CD14-positive monocyte (primary cell): Measurements from ENCODE around the gene RELL1. TPM values are rescaled to one million over a fixed set of nuclear protein-coding genes. Genes with fewer than 3 reads are reported as not detected.
A peak's percentile ranks its signal among the peaks of the same experiment; 100 is the strongest.

ENCODE experiments used
- DNase-seq, 3 donors: peaks; one replicate each; pipeline ENCODE4 v3.0.0-alpha.2; 2011 to 2022
- H2AFZ ChIP-seq: 2 replicates; pipeline ENCODE4 v1.6.0; 2012; ENCODE audit warnings: mild to moderate bottlenecking, low read depth, low read length, inconsistent platforms; ENCODE audit not compliant: insufficient read depth, poor library complexity, severe bottlenecking
- H3K27ac ChIP-seq, 2 donors: 1 replicate in 1 of 2; 2 replicates in 1 of 2; pipeline ENCODE4 v1.5.1; 2012 to 2013; ENCODE audit warnings: low read length in 2 of 2, control low read depth in 1 of 2, inconsistent platforms in 1 of 2, low read depth in 1 of 2, mild to moderate bottlenecking in 1 of 2
- H3K27me3 ChIP-seq, 2 donors: one replicate each; pipeline versions ENCODE4 v1.6.0 to v1.6.1; 2011 to 2013; ENCODE audit warnings: low read length in 2 of 2; ENCODE audit not compliant: control insufficient read depth in 2 of 2, insufficient read depth in 2 of 2
- H3K36me3 ChIP-seq, 2 donors: replicated peaks in 1 of 2; 1 replicate in 1 of 2; 2 replicates in 1 of 2; pipeline versions ENCODE4 v1.5.1 to v1.6.1; 2012 to 2013; ENCODE audit warnings: low read length in 2 of 2, control low read depth in 1 of 2, inconsistent platforms in 1 of 2, mild to moderate bottlenecking in 1 of 2; ENCODE audit not compliant: insufficient read depth in 2 of 2, control insufficient read depth in 1 of 2
- H3K4me1 ChIP-seq, 2 donors: 1 replicate in 1 of 2; 2 replicates in 1 of 2; pipeline versions ENCODE4 v1.5.1 to v1.6.1; 2012 to 2013; ENCODE audit warnings: low read length in 2 of 2, control low read depth in 1 of 2, inconsistent platforms in 1 of 2, mild to moderate bottlenecking in 1 of 2, moderate library complexity in 1 of 2; ENCODE audit not compliant: insufficient read depth in 2 of 2, control insufficient read depth in 1 of 2
- H3K4me2 ChIP-seq: replicated peaks from 2 replicates; pipeline ENCODE3; 2012; ENCODE audit warnings: low read length, moderate library complexity, mild to moderate bottlenecking; ENCODE audit not compliant: poor library complexity, severe bottlenecking; ENCODE audit errors: extremely low read depth
- H3K4me3 ChIP-seq, 3 experiments: fragments of 200-600 bp in 1 of 3; sonication (generic) in 1 of 3; replicated peaks in 1 of 3; 1 replicate in 2 of 3; 2 replicates in 1 of 3; pipeline ENCODE4 v1.5.1; 2011 to 2013; ENCODE audit warnings: low read length in 3 of 3, mild to moderate bottlenecking in 3 of 3, control low read depth in 2 of 3, low read depth in 2 of 3, inconsistent platforms in 1 of 3, moderate library complexity in 1 of 3
- H3K79me2 ChIP-seq: 2 replicates; pipeline ENCODE4 v1.6.0; 2012; ENCODE audit warnings: mild to moderate bottlenecking, control low read depth, inconsistent platforms, low read length, moderate library complexity; ENCODE audit not compliant: insufficient read depth
- H3K9ac ChIP-seq: 2 replicates; pipeline ENCODE4 v1.6.0; 2017; ENCODE audit warnings: low read length, mild to moderate bottlenecking; ENCODE audit not compliant: insufficient read depth, poor library complexity, severe bottlenecking
- H3K9me3 ChIP-seq, 2 donors: replicated peaks in 1 of 2; 1 replicate in 1 of 2; 2 replicates in 1 of 2; pipeline versions ENCODE4 v1.5.1 to v1.6.1; 2012 to 2013; ENCODE audit warnings: low read length in 2 of 2, control low read depth in 1 of 2; ENCODE audit not compliant: control insufficient read depth in 1 of 2, insufficient read depth in 1 of 2
- H4K20me1 ChIP-seq: 2 replicates; pipeline ENCODE4 v1.6.0; 2012; ENCODE audit warnings: mild to moderate bottlenecking, low read length, control low read depth, moderate library complexity; ENCODE audit not compliant: insufficient read depth
- H3K27ac Mint-ChIP-seq, 7 donors: one replicate each; pipeline ENCODE4 v1.8.0; 2020; ENCODE audit warnings: mild to moderate bottlenecking in 7 of 7, mixed read lengths in 7 of 7, moderate library complexity in 6 of 7, inconsistent platforms in 2 of 7
- H3K27me3 Mint-ChIP-seq, 3 donors: one replicate each; pipeline ENCODE4 v1.8.0; 2021 to 2022; ENCODE audit warnings: low read depth in 3 of 3, mild to moderate bottlenecking in 3 of 3, mixed read lengths in 3 of 3, moderate library complexity in 3 of 3, inconsistent platforms in 1 of 3
- H3K36me3 Mint-ChIP-seq, 2 donors: one replicate each; pipeline ENCODE4 v1.8.0; 2020; ENCODE audit warnings: mixed read lengths in 2 of 2, inconsistent platforms in 1 of 2, mild to moderate bottlenecking in 1 of 2
- H3K4me1 Mint-ChIP-seq: one replicate; pipeline ENCODE4 v1.8.0; 2020; ENCODE audit warnings: mild to moderate bottlenecking, mixed read lengths
- H3K4me3 Mint-ChIP-seq, 2 donors: one replicate each; pipeline ENCODE4 v1.8.0; 2020; ENCODE audit warnings: mild to moderate bottlenecking in 2 of 2, mixed read lengths in 2 of 2, moderate library complexity in 1 of 2
- H3K9me3 Mint-ChIP-seq, 7 donors: one replicate each; pipeline ENCODE4 v1.8.0; 2020 to 2022; ENCODE audit warnings: mixed read lengths in 7 of 7, mild to moderate bottlenecking in 6 of 7, moderate library complexity in 6 of 7, inconsistent platforms in 2 of 7
- WGBS: methylation state at CpG from one replicate; pipeline ENCODE4 v1.1.5; 2013; ENCODE audit warnings: missing lambda C conversion rate; ENCODE audit not compliant: insufficient coverage; 5-methylcytosine and 5-hydroxymethylcytosine counted together
- intact Hi-C, 2 donors: fragments of 100-400 bp; cut with micrococcal nuclease; formaldehyde crosslinking; loops; one replicate each; pipeline versions ENCODE4 v1.15.0 to v1.15.1; 2023
- polyA plus RNA-seq, 3 donors: library from polyadenylated mRNA; depleted of rRNA in 1 of 3; unstranded in 2 of 3; stranded (reverse) in 1 of 3; fragments of 300-500 nt in 2 of 3; fragments of >200 nt in 1 of 3; fragmentation: Illumina TruSeq in 2 of 3; gene quantifications; 1 replicate in 2 of 3; 2 replicates in 1 of 3; pipeline ENCODE4 v1.2.3, GENCODE V29; 2012 to 2021
- TF ChIP-seq, protein P1 (sequence below): fragments of 200-600 bp; IDR thresholded peaks from one replicate; pipeline ENCODE4 v1.8.0; 2022; ENCODE audit warnings: antibody characterized with exemption, mild to moderate bottlenecking

RELL1 gene
- polyA plus RNA-seq, 3 donors, result 13.3 to 30.2 (median 16.2) TPM

DNA sequence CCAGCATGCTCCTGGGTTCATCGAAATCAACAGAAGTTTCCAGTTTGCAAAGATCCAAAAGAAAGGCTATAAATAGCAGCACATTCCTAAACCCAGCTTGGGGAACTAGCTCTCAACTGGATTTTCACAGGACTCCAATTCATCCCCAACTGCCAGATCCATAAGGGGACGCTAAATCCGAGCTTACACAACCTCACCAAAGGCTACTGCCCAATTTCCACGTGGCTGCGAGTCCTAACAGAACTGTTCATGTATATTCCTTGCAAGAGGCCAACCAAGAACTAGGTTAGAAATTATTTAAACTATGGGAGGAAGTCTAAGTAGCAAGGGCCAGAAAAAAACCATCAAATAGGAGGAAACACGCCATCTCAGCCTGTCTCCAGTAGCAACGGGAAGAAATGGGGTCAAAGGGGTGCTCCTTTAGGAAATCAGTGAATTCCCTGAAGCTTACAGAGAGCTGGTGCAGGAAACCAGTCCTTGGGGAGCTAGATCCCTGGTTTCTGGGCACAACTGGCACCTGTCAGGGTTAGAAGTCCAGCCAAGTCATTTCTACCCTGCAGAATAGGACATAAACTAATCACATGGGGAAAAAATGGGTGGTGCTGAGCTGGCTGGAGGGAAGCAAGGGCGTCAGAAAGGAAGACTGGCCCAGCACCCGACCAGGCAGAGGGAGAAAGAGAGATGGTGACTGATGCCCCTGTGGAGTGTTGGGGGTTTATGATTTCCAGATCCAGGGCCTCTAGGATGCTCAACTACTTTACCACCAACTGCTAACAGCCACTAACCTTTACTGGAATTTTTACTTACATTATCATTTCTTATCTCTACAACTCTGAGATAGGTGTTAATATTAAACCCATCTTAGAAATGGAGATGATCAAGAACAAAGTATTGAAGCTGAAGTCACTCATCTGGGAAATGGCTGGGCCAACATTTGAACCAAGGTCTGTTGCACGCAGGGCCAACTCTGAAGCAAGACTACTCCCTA is 20.5 kb downstream of the RELL1 start:
- H3K36me3 Mint-ChIP-seq, result peaks cover 0 to 14% of the 10 kb centered on the region in 2 donors
- Histone ChIP-seq H3K4me2 (no peak overlapping the region), H4K20me1 (peaks cover 79% of the 10 kb centered on the region), H2AFZ (no peak overlapping the region), H3K4me3 (no peak overlapping the region), H3K9me3 (no peaks in the 10 kb centered on the region), H3K79me2 (peaks cover 80% of the 10 kb centered on the region), H3K36me3 (peaks cover 3 to 7% of the 10 kb centered on the region in 2 donors), H3K4me1 (peaks cover 20 to 27% of the 10 kb centered on the region in 2 donors), H3K27ac (peak overlapping the region in 1 of 2 donors; percentile 59), H3K9ac (no peak overlapping the region), H3K27me3 (no peaks in the 10 kb centered on the region)
- TF ChIP-seq, protein P1, sequence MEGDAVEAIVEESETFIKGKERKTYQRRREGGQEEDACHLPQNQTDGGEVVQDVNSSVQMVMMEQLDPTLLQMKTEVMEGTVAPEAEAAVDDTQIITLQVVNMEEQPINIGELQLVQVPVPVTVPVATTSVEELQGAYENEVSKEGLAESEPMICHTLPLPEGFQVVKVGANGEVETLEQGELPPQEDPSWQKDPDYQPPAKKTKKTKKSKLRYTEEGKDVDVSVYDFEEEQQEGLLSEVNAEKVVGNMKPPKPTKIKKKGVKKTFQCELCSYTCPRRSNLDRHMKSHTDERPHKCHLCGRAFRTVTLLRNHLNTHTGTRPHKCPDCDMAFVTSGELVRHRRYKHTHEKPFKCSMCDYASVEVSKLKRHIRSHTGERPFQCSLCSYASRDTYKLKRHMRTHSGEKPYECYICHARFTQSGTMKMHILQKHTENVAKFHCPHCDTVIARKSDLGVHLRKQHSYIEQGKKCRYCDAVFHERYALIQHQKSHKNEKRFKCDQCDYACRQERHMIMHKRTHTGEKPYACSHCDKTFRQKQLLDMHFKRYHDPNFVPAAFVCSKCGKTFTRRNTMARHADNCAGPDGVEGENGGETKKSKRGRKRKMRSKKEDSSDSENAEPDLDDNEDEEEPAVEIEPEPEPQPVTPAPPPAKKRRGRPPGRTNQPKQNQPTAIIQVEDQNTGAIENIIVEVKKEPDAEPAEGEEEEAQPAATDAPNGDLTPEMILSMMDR, result no peak
- intact Hi-C loops, result no loop called here
- peak overlapping the region in 5 of 7 donors; percentile 7 to 80 (median 54) for H3K27ac Mint-ChIP-seq
- H3K4me1 Mint-ChIP-seq, result peaks cover 39% of the 10 kb centered on the region
- DNase-seq, result no peak
- H3K4me3 Mint-ChIP-seq, result no peak overlapping the region
- no peaks in the 10 kb centered on the region for H3K9me3 Mint-ChIP-seq
- H3K27me3 Mint-ChIP-seq, result no peaks in the 10 kb centered on the region
- WGBS, result 97% methylated on average over 4 of the region's 10 CpGs

DNA sequence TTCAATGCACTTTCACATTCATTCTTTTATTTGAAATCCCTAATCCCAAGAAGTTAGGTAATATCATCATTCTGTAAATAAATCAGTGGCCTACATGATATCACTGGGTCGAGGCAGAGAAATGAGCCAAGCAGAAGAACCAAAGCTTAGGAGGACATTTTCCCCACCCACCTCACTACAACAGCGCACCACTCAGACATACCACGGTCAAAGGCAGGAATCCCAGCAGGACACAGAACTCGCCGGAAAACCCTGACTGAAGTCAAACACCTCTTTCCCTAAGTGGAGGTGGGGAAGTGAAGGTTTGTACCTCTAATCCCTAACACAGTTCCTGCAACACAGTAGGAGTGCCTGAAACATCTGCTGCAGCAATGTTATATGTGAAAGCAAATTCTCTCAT is 21.5 kb downstream of the RELL1 start:
- Histone ChIP-seq H3K4me3 (no peak overlapping the region), H3K9ac (no peak overlapping the region), H3K36me3 (peaks cover 3 to 7% of the 10 kb centered on the region in 2 donors), H3K4me1 (peaks cover 20 to 27% of the 10 kb centered on the region in 2 donors), H3K9me3 (no peaks in the 10 kb centered on the region), H2AFZ (no peak overlapping the region), H4K20me1 (peaks cover 82% of the 10 kb centered on the region), H3K27ac (peak overlapping the region in 1 of 2 donors; percentile 59), H3K79me2 (peaks cover 82% of the 10 kb centered on the region), H3K4me2 (no peak overlapping the region), H3K27me3 (no peaks in the 10 kb centered on the region)
- Mint-ChIP-seq H3K9me3 (no peaks in the 10 kb centered on the region), H3K4me1 (peaks cover 46% of the 10 kb centered on the region), H3K27me3 (no peaks in the 10 kb centered on the region), H3K36me3 (peaks cover 2 to 19% of the 10 kb centered on the region in 2 donors), H3K4me3 (no peak overlapping the region), H3K27ac (peak overlapping the region in 4 of 7 donors; percentile 2 to 75 (median 34))
- TF ChIP-seq, protein P1, result no peak
- no peak for DNase-seq
- intact Hi-C loops, result no loop called here
- WGBS, result 100% methylated on average over 1 of the region's 5 CpGs
